Measurements from ENCODE around the gene ARID5A. TPM values are rescaled to one million over a fixed set of nuclear protein-coding genes. Genes with fewer than 3 reads are reported as not detected.
A peak's percentile ranks its signal among the peaks of the same experiment; 100 is the strongest.

Gene ARID5A
- total RNA-seq, 1 experiment from 2014 or later, result 8.6 TPM

DNA sequence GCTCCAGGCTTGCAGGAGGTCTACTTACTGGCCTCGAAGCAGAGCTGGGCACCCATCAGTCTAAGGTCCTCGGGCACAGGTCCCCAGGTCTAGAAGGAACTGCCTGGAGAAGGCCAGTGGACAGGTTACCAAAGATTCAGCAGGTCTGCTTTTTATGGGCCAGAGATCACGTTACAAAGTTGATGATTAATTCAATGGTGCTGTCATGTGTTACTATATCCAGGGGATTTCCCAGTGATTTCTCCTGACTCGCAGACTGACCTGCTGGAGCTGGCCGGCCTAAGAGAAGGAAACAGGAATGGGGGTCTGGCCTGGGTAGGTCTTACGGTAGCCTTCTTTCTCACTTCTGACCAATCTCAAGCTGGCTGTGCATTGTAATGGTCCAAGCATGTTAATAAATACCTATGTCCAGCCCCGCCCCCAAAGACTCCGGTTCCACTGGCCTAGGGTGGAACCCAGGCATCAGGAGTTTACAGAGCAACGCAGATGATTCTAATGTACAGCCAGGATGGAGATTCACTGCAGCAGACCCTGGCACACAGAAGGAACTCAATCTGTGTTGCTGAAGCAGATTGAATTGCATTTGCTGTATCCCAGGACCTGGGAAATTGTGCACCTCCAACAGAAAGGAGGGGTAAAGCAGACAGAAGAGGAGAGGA is 31.2 kb upstream of the ARID5A start, which contains the start of gene NEURL3:
Gene NEURL3 (minus strand): TSS at position 127 of the 659 bp plus-strand sequence. CDS start 71 bp downstream, at position 56.
- in situ Hi-C loops (cut with HindIII; ENCODE audit: low sequenced_read_pairs), result no loop called here
- DNase-seq (ENCODE audit: low spot score), result no peak

DNA sequence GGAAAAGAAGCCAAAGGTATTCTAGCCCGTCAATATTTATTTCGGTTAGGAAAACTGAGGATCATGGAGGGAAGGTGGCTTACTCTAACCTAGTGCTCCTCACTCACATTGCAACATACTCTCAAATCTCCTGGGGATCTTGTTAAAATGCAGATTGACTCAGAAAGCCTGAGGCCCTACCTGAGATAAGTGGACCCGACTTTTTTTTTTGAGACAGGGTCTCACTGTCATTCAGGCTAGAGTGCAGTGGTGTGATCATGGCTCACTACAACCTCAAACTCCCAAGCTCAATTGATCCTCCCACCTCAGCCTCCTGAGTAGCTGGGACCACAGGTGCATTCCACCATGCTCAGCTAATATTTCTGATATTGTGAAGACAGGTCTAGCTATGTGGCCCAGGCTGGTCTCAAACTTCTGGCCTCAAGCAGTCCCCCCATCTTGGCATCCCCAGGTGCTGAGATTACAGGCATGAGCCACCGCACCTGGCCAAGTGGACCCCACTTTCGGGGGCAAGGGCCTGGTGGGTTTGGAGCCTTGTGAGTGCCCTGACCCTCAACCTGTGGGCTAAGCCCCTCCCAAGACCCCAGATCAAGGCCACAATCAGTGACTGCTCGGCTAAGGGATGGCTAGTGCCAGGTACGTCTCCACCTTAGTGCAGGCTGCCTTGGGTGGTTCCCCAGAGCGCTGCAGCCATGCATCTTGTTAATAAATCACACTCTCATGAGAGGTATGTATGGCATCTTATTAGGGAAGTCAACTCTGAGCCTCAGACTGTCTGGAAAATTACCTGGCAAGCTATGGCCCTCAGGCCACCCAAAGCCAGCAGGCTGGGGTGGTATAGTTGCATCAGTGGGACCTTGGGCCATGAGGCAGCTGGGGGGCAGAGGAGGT is 30.3 kb upstream of the ARID5A start:
- in situ Hi-C loops (cut with HindIII; ENCODE audit: low sequenced_read_pairs), result no loop called here
- DNase-seq (ENCODE audit: low spot score), result no peak

DNA sequence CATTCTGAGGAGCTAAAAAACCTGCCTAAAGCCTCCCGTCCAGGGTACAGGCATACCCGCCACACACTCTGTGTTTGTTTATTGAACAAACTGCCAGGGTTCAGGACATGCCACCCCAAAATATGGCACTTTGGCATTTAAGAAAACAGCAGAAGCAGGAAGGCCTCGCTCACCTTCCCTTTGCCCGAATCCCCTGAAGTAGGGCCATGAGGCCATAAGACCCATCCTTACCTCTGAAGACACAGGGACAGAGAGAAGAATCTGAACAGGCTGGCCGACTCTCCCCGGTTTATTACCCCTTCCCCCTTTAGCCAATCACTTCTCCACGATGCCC is 29.7 kb upstream of the ARID5A start:
- DNase-seq (ENCODE audit: low spot score), result no peak
- in situ Hi-C loops (cut with HindIII; ENCODE audit: low sequenced_read_pairs), result no loop called here

DNA sequence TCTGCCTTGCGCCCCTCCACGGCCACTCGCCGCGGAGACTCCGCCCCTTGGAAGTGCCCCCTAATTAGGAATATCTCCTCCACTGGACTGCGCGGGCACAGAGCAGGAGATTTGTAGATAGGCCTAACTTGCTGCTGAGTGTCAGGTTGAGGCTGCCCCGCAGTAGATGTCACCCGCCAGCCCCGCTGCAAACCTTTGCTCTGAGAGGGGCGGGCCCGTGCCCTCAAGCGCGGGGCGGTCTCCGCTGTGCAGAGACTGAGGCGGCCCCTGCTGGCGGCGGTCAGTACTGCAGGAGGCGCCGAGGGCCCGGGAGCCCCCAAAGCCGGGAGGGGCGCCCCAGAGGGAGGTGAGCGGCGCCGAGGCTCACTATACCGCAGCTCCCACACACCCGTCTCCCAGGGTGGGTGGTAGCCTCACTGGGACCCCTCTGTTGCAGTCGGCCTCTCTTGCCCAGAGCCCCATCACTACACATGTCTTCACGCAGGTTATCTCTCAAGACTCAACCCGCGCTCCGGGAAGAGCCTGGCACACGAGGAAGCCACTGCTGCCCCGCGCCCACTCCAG is 28.5 kb upstream of the ARID5A start:
- in situ Hi-C loops (cut with HindIII; ENCODE audit: low sequenced_read_pairs), result no loop called here
- DNase-seq (ENCODE audit: low spot score), result peak; percentile 65

DNA sequence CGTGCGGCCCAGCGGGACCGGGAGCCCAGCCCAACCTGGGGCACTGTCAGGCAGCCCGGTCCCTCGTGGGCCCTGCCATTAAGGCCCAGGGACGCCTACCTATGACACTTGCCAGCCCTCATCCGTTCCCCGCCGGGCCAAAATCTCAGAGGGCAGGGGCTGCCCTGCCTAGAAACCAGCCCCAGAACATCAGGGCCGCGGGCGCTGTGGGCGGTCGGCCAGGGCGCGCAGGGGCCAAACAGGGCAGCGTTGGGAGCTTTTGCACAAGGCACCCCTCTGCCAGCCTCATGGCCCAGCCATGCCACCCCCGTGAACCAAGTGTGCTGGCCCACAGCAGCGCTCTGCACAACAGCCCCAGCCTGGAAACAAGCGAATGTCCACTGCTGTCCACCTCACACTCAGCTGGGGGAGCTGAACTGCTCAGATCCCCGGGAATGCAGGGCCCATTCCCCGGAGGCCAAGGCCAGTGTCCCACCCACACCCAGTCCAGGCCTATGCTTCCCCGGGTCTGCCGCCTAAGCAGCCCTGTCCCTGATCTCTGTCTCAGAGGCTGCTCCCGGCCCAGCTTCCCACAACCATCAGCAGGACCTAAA is 27.9 kb upstream of the ARID5A start:
- in situ Hi-C loops (cut with HindIII; ENCODE audit: low sequenced_read_pairs), result no loop called here
- DNase-seq (ENCODE audit: low spot score), result no peak

DNA sequence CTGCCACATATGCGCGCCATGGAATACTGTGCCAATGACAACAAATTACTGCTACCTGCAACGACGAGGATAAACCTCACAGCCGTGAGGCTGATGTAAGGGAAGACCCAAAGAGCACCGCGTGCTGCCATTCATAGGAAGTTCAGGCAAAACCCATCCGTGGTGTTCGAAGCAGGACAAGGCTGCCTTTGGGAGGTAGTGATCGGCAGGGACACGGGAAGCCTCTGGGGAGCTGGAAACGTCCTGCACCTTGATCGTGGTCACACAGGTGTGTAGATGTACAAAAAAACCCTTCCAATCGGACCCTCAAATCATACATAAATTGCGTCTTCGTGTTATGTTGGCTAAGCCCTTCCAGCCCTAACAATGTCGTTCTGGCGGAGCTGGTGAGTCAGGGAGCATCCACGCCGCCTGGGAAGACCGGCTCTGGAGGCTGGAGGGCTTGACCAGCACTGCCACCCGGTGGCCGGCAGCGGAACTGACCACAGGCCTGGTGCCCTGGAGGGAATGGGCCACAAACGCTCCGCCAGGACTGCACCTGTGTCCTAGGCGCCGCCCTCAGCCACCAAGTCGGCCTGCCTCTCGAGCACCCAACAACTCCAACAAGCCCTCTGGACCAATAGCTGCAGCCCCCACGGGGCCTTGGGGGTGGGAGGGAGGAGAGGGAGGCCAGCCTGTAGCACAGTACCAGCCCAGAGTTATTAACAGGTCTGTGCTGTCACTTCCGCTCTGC is 27.3 kb upstream of the ARID5A start:
- DNase-seq (ENCODE audit: low spot score), result peak; percentile 90
- in situ Hi-C loops (cut with HindIII; ENCODE audit: low sequenced_read_pairs), result no loop called here

DNA sequence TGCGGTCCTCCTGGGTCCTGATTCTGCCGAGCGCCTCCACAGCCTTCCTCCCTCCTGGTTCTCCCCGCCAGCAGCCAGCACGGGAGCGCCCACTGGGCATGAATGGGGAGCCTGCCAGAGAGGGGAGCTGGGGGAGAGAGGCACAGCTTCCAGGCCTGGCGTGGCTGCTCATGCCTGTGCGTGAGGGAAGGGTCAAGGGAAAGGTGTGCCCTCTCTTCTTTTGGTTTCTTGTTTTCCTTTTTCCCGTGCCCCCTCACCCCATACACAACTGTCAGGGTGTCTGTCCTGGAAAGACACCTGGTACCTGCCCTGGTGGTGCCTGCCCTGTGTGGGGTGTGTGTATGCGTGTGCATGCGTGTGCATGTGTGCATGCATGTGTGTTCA is 26.7 kb upstream of the ARID5A start:
- in situ Hi-C loops (cut with HindIII; ENCODE audit: low sequenced_read_pairs), result loop anchor here (10.0 kb wide), 1 partner anchor 105 kb away; no protein-coding TSS in a partner anchor
- no peak for DNase-seq (ENCODE audit: low spot score)

DNA sequence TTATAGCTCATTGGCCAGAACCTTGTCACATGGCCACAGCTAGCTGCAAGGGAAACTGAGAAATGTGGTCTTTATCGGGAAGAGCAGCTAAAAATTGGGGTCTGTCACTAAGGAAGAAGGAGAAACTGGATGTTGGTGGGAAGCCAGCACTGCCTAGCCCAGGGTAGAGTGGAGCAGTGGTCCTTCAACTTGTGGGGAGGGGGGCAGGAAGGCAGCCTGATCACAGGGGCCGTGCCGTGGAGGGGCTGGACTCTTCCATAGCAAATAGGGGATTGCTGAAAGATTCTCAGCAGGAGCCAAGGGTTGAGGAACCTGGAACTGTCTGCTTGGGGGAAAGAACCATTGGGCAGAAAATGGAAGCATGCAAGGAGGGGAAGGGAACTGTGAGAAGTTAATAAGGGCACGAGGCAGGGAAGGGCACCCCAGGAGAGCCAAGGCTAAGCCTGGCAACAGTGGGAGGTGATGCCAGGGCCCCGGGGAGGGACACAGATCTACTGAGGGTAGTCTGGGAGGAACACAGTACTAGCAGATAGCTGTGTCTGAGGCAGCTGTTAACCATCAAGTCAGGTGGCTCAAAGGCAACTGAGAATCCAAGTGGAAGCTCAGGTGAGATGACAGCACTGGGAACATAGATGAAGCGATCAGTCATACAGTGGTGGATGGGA is 25.5 kb upstream of the ARID5A start:
- in situ Hi-C loops (cut with HindIII; ENCODE audit: low sequenced_read_pairs), result loop anchor here (10.0 kb wide), 1 partner anchor 106 kb away; no protein-coding TSS in a partner anchor
- no peak for DNase-seq (ENCODE audit: low spot score)

DNA sequence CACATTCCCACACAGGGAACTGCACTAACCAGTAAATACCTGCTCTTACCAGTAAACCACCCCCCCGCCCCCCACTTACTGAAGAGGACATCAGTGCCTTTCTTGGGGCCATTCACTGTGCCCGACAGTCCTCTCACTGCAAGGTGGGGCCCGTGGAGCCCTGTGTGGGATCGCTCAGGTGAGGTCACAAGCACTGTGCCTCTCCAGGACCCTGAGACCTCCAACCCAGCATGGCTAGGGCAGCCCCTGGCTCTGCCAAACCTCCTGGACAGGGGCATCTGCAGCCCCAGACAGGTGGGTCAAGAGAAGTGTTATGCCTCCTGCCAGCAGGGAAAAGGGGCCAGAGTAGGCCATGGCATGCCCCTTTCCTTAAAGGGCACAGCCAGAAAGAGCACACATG is 24.7 kb upstream of the ARID5A start:
- no peak for DNase-seq (ENCODE audit: low spot score)
- in situ Hi-C loops (cut with HindIII; ENCODE audit: low sequenced_read_pairs), result loop anchor here (10.0 kb wide), 1 partner anchor 107 kb away; no protein-coding TSS in a partner anchor

DNA sequence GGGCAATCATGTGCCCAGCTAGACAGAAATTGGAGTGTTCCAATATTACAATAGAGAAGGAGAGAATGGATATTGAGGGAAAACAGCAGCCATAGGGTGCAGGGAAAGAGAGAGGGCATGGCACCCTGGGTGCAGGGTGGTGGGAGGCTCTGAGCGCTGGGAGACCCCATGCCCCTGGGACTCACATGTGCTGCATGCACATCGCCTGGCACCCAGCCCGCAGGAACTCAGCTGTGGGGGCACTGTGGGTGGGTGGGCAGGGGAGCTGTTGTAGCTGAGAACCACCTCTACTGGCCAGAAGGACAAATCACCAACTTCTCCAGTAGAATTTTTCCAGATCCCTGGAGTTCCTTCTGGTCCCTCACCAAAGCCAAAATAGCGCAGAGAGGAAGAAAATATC is 24.2 kb upstream of the ARID5A start:
- in situ Hi-C loops (cut with HindIII; ENCODE audit: low sequenced_read_pairs), result loop anchor here (10.0 kb wide), 1 partner anchor 108 kb away; no protein-coding TSS in a partner anchor
- no peak for DNase-seq (ENCODE audit: low spot score)

DNA sequence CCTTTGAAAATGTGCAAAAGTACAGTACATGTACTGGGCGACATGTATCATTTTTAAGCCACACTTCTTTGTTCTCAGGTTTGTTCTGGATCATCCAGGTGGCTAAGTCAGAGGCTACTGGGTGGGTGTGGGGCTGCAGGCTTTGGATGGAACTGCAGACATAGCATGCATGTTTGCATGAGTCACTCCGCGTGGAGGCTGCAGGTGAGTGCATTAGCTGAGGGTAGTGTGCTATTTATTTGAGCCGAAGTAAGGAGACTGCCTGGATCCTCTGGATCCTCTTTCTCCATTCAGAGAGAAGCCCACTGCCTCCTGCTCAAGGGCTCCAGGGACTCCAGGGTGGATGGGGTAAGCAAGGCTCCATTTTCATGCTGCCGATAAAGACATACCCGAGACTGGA is 22.0 kb upstream of the ARID5A start:
- in situ Hi-C loops (cut with HindIII; ENCODE audit: low sequenced_read_pairs), result loop anchor here (10.0 kb wide), 1 partner anchor 110 kb away; no protein-coding TSS in a partner anchor

DNA sequence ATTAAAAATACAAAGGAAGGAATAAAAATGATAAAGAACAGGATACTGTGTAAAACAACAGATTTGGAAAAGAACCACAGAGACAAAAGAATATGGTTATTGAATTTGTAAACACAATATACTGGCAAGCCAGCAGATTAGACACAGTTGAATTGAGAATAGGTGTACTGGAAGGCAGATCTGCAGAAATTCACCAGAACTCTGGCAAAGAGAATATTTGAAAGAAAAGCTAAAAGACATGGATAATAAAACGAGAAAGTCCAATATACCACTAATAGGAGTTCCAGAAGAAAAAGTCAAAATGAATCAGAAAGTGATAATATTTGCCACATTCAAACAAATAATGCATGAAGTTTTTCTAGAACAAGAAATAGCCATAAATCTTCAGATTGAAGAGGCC is 19.5 kb upstream of the ARID5A start:
- DNase-seq (ENCODE audit: low spot score), result no peak
- in situ Hi-C loops (cut with HindIII; ENCODE audit: low sequenced_read_pairs), result loop anchor here (10.0 kb wide), 1 partner anchor 112 kb away; no protein-coding TSS in a partner anchor

More for the DNA sequence above, 22.0 kb upstream of the ARID5A start:
- no peak for DNase-seq (ENCODE audit: low spot score)

DNA sequence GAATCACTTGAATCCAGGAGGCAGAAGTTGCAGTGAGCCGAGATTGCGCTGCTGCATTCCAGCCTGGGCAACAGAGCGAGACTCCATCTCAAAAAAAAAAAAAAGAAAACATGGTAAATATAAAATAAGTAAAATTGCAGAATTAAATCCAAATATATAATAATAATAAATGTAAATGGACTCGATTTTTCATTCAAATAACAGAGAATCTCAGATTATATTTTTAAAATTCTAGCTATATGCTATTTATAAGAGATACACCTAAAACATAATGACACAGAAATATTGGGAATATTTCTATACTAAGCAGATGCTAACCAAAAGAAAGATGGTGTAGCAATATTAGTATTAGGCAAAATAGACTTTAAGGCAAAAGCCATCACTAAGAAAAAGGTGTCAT is 16.3 kb upstream of the ARID5A start:
- DNase-seq (ENCODE audit: low spot score), result no peak
- in situ Hi-C loops (cut with HindIII; ENCODE audit: low sequenced_read_pairs), result no loop called here

DNA sequence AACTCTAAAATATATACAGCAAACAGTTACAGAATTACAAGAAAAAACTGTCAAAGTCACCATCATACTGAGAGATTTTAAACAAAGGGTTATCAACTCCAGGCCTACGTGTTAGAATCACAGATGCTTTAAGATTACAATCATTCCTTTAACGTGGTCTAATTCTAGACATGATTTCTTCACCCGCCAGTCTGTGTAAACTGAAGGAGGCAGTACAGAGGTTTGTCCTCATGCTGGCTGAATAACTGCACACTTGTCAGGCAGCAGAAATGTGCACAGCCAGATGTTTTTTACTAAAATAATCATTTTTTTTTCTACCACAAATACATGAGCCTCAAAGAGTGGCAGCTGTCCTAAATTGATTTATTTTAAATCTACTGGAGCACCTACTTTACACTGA is 15.9 kb upstream of the ARID5A start:
- DNase-seq (ENCODE audit: low spot score), result no peak
- in situ Hi-C loops (cut with HindIII; ENCODE audit: low sequenced_read_pairs), result no loop called here

DNA sequence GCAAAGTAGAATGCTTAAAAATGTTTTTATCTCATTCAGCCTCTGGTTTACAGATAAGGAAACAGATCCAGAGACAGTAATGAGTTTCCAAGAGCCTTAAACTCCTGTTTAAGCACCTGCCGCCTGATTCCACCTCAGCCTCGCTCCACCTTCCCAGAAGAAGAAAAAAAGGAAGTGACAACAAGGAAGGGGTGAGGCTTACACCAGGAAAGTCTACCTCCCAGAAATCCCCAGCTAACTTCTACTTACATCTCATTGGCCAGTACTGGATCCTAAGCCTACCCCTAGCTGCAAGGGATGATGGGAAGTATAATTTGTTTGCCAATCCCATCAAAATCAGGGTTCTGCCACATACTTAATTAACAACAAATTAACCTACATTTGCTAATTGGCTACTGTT is 15.3 kb upstream of the ARID5A start:
- in situ Hi-C loops (cut with HindIII; ENCODE audit: low sequenced_read_pairs), result no loop called here
- DNase-seq (ENCODE audit: low spot score), result no peak

DNA sequence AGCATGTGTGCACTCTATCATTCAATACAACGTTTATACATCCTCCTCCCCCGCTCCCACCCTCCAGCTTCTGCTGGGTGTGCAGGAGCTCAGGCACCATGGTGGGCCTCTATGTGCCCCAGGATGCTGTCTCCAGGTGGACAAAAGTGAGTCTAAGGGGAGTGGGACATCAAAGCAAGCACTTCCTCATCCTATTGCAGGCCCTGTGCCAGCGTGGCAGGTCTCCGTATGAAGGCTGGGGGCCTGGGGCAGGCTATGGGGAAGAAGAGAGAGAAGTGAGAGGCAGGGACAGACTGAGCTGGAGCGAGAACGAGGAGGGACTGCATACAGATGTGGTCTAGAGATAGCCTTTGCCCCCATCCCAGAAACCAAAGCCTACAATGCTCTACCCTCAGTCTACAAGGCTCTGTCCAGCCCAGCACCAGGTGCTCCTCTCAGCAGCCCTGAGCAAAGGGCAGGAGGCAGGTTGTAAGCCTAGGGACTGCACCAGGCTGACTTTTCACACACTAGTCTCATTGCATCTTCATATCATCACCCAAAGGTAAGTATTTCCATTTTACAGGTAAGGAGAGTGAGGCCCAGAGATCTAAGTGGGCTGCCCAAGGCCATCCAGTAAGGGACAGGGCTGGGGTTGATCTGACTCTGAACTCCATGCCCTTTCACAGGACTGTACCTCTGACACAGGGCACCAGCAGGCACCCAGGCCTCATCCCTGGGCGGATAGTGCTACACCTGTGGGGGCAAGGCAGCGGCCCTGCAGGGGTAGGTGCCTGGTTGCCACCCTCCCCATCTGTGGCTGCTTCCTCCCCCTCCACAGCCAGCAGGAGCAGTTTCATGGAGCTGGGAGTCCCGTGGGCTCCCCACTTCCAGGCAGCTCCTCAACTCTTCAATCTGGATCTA is 14.0 kb upstream of the ARID5A start:
- no peak for DNase-seq (ENCODE audit: low spot score)
- in situ Hi-C loops (cut with HindIII; ENCODE audit: low sequenced_read_pairs), result no loop called here

DNA sequence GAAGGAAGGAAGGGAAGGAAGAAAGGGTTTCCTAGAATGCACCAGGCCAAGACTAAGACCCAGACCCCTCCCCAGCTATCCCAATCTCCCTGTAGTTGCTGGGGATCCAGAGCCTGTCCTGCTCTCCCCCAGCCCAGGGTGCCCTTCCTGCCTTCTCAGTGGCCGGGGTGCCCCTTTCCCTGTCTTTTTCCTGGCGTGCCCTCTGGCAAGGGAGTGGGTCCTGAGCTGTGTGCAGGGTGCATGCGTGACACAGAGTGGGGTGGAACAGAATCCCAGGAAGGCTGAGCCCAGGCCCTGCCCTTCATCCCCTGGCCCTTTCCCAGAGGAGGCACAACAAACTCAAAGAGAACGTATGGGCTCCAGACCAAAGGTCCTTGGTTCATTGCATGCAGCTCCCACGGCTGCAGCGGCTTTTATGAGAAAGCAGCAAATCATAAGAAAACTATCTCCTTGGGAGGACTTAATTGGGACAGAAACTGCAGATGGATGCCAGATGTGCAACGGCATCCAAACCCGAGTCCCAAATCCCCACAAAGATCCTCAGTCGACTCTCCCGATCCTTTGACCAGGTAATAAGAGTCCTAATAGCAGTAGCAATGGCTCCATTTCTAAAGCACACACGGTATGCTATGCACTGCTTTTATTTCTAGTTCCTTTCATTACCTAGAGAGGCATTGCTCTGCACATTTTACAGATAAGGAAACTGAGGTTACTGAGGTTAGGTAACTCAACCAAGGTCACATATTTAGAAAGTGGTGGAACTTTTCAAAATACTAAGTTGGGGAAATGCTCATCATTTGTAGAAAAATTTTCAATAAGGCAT is 12.7 kb upstream of the ARID5A start:
- in situ Hi-C loops (cut with HindIII; ENCODE audit: low sequenced_read_pairs), result no loop called here
- no peak for DNase-seq (ENCODE audit: low spot score)
